D721Med (cell line): ENCODE data around the gene CPNE8.

ENCODE experiments used
- DNase-seq: peaks from one replicate; pipeline ENCODE4 v3.0.0; 2011; ENCODE audit warnings: low spot score; ENCODE audit not compliant: insufficient read length
- FAIRE-seq: peaks from 2 replicates; lab custom pipeline; 2011; peaks lifted over from hg19 to GRCh38; lab: Jason Lieb, UNC
- CTCF ChIP-seq: IDR thresholded peaks from 2 replicates; pipeline ENCODE4 v1.5.1; 2012; ENCODE audit warnings: mild to moderate bottlenecking, control low read depth; ENCODE audit not compliant: insufficient read depth; ENCODE audit errors: missing control alignments

The CPNE8 gene

GRCh38 chr12:38638401-38638800 lies 267.0 kb downstream of the CPNE8 start:
- FAIRE-seq: no peak
- DNase-seq: no peak
- no peak for TF ChIP-seq CTCF

GRCh38 chr12:38633511-38633910 lies 271.9 kb downstream of the CPNE8 start:
- DNase-seq (no peak), FAIRE-seq (no peak)
- no peak for TF ChIP-seq CTCF

- FAIRE-seq: no peak
- DNase-seq: no peak
- TF ChIP-seq CTCF: no peak
Observed at GRCh38 chr12:38629064-38629463, 276.3 kb downstream of the CPNE8 start.

- DNase-seq (no peak), FAIRE-seq (no peak)
- no peak for TF ChIP-seq CTCF
Observed at GRCh38 chr12:38628288-38628687, 277.1 kb downstream of the CPNE8 start.

GRCh38 chr12:38625306-38625705 lies 280.1 kb downstream of the CPNE8 start:
- TF ChIP-seq CTCF: no peak
- DNase-seq (no peak), FAIRE-seq (no peak)

- no peak for FAIRE-seq
- no peak for DNase-seq
- TF ChIP-seq CTCF: no peak
Observed at GRCh38 chr12:38614171-38614570, 291.2 kb downstream of the CPNE8 start.

GRCh38 chr12:38610808-38611350 lies 294.5 kb downstream of the CPNE8 start:
- TF ChIP-seq CTCF: no peak
- DNase-seq (no peak), FAIRE-seq (no peak)
